Measurements from ENCODE around the gene OR6J1. TPM values are rescaled to one million over a fixed set of nuclear protein-coding genes. Genes with fewer than 3 reads are reported as not detected.
A peak's percentile ranks its signal among the peaks of the same experiment; 100 is the strongest.

The OR6J1 gene
- total and polyA plus RNA-seq, 10 of the 15 experiments (the other 5 are each of a cell fraction or from before 2014, with no cell fraction given): not detected

DNA sequence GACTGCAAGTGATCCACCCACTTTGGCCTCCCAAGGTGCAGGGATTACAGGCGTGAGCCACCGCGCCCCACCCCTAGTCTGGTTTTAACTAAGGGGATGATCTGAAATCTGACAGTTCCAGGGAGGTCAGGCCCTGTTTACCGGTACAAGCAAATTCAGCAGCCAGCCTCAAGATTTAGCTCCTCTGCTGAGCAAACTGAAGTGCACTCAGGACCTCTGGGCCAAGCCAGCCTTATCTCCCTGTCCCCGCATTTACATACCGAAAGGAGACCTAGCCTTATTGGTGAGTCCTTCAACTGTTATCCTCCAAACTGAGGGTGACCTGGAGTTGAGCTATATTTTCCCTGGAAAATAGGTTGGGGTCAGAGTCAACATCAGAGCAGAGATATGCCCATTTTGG is 46.9 kb downstream of the OR6J1 start:
- Histone ChIP-seq H2AFZ (ENCODE audit: control insufficient read depth, low read depth, low read length) (peak overlapping the region; percentile 97), H3K9ac (ENCODE audit: control insufficient read depth, insufficient read depth, low read length) (no peak overlapping the region), H4K20me1 (ENCODE audit: control insufficient read depth, insufficient read depth) (no peaks in the 10 kb centered on the region), H3K79me2 (ENCODE audit: control insufficient read depth, insufficient read depth, low read length) (no peaks in the 10 kb centered on the region), H3K4me3 (no peak overlapping the region), H3K27me3 (replicated peaks in 1 of 2; ENCODE audit: control insufficient read depth in 2 of 2, insufficient read depth in 2 of 2, low read length in 1 of 2) (no peaks in the 10 kb centered on the region; a peak in 1 of 4 replicates), H3K4me2 (ENCODE audit: control insufficient read depth, insufficient read depth) (peak overlapping the region; percentile 98; the same call in 1 of the 2 replicates), H3K27ac (ENCODE audit: control insufficient read depth, insufficient read depth) (no peak overlapping the region), H3K4me1 (ENCODE audit: control insufficient read depth, insufficient read depth, low read length) (peaks cover 19% of the 10 kb centered on the region), H3K9me3 (replicated peaks; ENCODE audit: control insufficient read depth, insufficient read depth, low read length) (no peaks in the 10 kb centered on the region), H3K36me3 (ENCODE audit: control insufficient read depth in 2 of 2, insufficient read depth in 2 of 2, low read length in 1 of 2) (peaks cover 0 to under 1% of the 10 kb centered on the region in 2 experiments; a peak in 2 of 4 replicates)
- SMC1A ChIA-PET (ENCODE audit: uncharacterized antibody, unreplicated experiment): interaction anchor here (0.6 to 7.4 kb wide), 5 partner anchors 10 to 169 kb away, joined by 3 to 72 read pairs (median 3); partner anchors contain the start of genes DAD1 and OXA1L
- RAD21 ChIA-PET (ENCODE audit: unreplicated experiment): interaction anchor here (0.9 to 5.7 kb wide), 6 partner anchors 8 to 169 kb away, joined by 4 to 53 read pairs (median 18); partner anchors contain the start of gene DAD1
- intact Hi-C loops (cut with micrococcal nuclease; ENCODE audit: unreplicated experiment) (no loop called here), in situ Hi-C loops (cut with MboI) (no loop called here)
- CTCF ChIA-PET: interaction anchor here (0.7 to 5.5 kb wide), 7 partner anchors 10 to 255 kb away, joined by 3 to 58 read pairs (median 3); partner anchors contain the start of gene DAD1
- TF ChIP-seq, protein P1, sequence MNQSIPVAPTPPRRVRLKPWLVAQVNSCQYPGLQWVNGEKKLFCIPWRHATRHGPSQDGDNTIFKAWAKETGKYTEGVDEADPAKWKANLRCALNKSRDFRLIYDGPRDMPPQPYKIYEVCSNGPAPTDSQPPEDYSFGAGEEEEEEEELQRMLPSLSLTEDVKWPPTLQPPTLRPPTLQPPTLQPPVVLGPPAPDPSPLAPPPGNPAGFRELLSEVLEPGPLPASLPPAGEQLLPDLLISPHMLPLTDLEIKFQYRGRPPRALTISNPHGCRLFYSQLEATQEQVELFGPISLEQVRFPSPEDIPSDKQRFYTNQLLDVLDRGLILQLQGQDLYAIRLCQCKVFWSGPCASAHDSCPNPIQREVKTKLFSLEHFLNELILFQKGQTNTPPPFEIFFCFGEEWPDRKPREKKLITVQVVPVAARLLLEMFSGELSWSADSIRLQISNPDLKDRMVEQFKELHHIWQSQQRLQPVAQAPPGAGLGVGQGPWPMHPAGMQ (IDR thresholded peaks at IDR 0.05; ENCODE audit: borderline replicate concordance): no peak
- TF ChIP-seq, protein P2, sequence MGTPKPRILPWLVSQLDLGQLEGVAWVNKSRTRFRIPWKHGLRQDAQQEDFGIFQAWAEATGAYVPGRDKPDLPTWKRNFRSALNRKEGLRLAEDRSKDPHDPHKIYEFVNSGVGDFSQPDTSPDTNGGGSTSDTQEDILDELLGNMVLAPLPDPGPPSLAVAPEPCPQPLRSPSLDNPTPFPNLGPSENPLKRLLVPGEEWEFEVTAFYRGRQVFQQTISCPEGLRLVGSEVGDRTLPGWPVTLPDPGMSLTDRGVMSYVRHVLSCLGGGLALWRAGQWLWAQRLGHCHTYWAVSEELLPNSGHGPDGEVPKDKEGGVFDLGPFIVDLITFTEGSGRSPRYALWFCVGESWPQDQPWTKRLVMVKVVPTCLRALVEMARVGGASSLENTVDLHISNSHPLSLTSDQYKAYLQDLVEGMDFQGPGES (IDR thresholded peaks at IDR 0.05): no peak
- TF ChIP-seq NBN (IDR thresholded peaks at IDR 0.05): no peak
- no peak for TF ChIP-seq SP1 (IDR thresholded peaks at IDR 0.05; ENCODE audit: low read depth, low read length)
- TF ChIP-seq NR2C2 (IDR thresholded peaks at IDR 0.05; ENCODE audit: borderline replicate concordance, control insufficient read depth, insufficient read length, low read depth): no peak
- TF ChIP-seq POLR2A (IDR thresholded peaks at IDR 0.05; ENCODE audit: low read depth, low read length): no peak
- TF ChIP-seq IRF4 (IDR thresholded peaks at IDR 0.05; ENCODE audit: low read depth, low read length): no peak
- TF ChIP-seq NRF1 (conservative IDR thresholded peaks at IDR 0.05; ENCODE audit: low read depth, low read length): no peak
- no peak for TF ChIP-seq CREM (IDR thresholded peaks at IDR 0.05; ENCODE audit: low read depth)
- TF ChIP-seq SUPT20H (IDR thresholded peaks at IDR 0.05; ENCODE audit: borderline replicate concordance, control insufficient read depth, low read depth, low read length): no peak
- TF ChIP-seq TAF1 (IDR thresholded peaks at IDR 0.05; ENCODE audit: borderline replicate concordance, low read depth, low read length): no peak
- TF ChIP-seq KDM1A (IDR thresholded peaks at IDR 0.05; ENCODE audit: borderline replicate concordance): no peak
- TF ChIP-seq PAX5 (IDR thresholded peaks at IDR 0.05; ENCODE audit: borderline replicate concordance, low read depth, low read length): no peak
- TF ChIP-seq, protein P3, sequence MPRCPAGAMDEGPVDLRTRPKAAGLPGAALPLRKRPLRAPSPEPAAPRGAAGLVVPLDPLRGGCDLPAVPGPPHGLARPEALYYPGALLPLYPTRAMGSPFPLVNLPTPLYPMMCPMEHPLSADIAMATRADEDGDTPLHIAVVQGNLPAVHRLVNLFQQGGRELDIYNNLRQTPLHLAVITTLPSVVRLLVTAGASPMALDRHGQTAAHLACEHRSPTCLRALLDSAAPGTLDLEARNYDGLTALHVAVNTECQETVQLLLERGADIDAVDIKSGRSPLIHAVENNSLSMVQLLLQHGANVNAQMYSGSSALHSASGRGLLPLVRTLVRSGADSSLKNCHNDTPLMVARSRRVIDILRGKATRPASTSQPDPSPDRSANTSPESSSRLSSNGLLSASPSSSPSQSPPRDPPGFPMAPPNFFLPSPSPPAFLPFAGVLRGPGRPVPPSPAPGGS (IDR thresholded peaks at IDR 0.05; ENCODE audit: borderline replicate concordance, insufficient read depth, low read depth, low read length, poor library complexity, severe bottlenecking): no peak
- TF ChIP-seq BCL11A (IDR thresholded peaks at IDR 0.05; ENCODE audit: low read depth, low read length): no peak
- TF ChIP-seq CHD2 (IDR thresholded peaks at IDR 0.05; ENCODE audit: borderline replicate concordance, low read depth, low read length): no peak
- TF ChIP-seq TBL1XR1 (IDR thresholded peaks at IDR 0.05; ENCODE audit: low read depth, low read length): no peak
- ATAC-seq (no peak), DNase-seq (ENCODE audit: low read depth, low spot score) (no peak), FAIRE-seq (no peak)
- no TSS peak for BruUV-seq (replicated peaks)
- POLR2A ChIA-PET: interaction anchor here (0.6 to 6.0 kb wide), 2 partner anchors 10 to 227 kb away, joined by 3 to 91 read pairs; partner anchors contain the start of gene DAD1
- 80% methylated on average over 6 of the region's 6 CpGs for WGBS (ENCODE audit: insufficient coverage, insufficient replicate concordance, low lambda C conversion rate, missing lambda C conversion rate)
